Ecto neural progenitor cell (in vitro differentiated cells): ENCODE results near the gene HIVEP2.

Experiments used
- DNase-seq: peaks from one replicate; pipeline ENCODE4 v3.0.0-alpha.2; 2018; ENCODE audit warnings: low spot score

Gene HIVEP2

DNA sequence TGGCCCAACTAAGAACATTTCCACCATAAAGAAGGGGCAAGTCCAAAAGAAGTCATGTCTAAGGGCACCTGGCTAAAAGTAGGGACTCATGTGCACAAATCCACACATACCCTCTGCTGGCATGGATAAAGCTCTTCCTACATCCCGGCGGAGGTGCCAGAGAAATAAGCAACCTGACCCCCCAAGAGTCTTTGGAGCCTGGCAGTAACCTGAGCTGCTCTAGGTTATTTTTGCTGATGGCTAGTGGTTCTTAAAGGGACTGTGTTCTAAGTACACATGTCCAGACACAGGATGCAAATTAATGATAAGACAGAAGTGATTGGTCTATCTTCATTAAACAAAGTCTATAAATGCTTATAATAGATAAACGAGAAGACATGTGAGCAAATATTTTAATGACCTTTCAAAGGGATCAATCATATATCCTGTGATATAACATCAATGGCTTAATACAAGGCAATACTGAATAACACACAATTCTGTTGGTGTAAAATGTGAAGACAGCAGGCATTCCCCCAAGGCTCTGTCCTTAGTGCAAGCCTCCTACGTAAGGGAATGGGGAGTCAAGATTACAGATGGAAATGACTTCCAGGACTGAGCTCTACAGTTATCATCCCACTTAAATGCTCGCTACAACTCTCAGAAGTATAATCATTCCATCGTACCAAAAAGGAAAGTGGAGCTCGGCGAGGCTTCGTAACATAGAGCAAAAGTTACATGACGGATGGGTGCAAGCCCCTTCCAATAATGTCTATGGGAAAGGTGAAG lies 52.5 kb downstream of the HIVEP2 start:
- no peak for DNase-seq

DNA sequence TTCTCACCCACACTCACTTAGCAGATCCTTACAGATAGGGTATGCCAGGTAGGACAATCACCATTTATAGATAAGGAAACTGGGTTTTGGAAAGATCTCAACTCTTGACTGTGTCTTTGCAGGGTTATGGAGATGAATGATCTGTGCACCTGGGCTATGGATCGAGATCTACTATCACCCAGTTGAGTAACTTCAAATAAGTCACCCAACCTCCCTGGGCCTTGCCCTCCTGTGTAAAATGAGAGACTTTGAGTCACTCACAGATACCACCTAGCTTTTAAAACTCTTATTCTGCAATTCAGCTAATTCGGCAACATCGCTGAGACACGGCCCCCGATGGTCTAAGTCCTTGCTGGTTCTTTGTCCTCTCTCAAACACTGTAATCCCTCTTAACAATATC lies 53.5 kb downstream of the HIVEP2 start:
- no peak for DNase-seq

DNA sequence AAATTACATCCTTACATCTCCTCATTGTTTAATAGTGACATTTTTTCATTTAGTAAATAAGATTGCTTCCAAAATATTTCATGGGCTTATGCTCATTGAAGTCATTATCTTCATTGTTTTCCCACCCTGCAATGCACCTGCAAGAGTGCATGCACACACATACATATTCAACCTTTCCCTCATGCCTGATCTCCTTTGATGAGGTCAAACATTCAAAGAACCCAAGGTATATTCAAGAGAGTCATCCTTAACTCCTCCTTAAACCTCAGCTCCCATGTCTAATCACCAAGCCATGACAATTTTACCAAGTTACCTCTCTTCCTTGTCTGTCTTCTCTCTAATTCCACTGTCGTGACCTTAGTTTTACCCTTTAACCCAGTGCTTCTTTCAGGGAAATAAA lies 56.5 kb downstream of the HIVEP2 start:
- DNase-seq, result no peak

- DNase-seq, result no peak
These were observed 57.5 kb downstream of the HIVEP2 start for GRCh38 chr6:142887517-142887916.

GRCh38 chr6:142886431-142887170 lies 58.4 kb downstream of the HIVEP2 start:
- no peak for DNase-seq

DNA sequence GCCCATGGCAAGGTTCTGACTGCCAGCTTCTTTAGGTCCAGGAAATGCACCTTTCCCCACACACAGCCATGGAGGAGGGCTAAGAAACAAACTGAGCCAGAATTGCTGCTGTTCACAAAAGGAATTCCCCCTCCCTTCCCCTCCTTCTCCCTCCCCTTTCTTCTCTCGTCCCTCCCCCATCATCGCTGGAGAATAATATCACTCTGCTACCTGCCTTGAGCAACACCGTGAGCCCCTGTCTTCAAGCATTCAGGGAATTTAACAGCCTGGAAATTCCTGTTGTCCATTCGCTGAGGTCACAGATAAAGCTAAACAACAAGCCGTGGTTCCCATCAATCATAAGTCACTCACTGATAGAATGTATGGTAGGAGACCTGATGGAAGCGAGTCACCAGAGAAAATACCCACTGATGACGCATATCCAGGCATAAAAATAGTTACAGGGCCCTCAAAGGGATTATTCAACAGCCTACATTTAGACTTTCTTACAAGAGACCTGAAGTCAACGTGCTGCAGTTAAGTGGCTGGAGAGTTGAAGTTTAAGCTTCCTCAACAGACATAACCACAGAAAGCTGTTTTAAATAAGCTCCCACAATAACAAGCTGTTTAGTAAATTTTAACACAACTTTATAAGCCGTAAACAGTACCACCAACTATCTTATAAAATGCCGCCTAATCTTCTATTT lies 59.7 kb downstream of the HIVEP2 start:
- DNase-seq, result no peak

GRCh38 chr6:142884214-142885035 lies 60.6 kb downstream of the HIVEP2 start:
- DNase-seq, result no peak

- DNase-seq, result no peak
These were observed 62.0 kb downstream of the HIVEP2 start for GRCh38 chr6:142883011-142883410.

GRCh38 chr6:142881761-142882160 lies 63.2 kb downstream of the HIVEP2 start:
- DNase-seq, result no peak

DNA sequence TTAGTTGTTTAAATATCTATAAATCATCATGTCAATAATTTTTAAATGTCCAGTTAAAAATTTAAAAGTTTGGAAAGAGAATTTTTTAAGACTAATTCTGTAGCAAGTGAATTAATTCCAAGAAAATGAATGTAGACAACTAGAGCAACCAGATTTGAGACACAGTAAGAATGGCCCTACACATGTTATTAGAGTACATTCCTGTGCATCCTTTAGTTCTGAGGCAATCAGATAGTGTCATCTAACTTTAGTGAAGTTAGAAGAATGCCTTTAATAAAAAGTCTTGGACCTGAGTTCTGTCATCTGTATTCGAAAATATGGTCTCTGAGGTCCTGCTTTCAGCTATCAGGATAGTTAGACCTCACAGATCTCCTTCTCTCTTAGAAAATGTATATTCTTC lies 63.7 kb downstream of the HIVEP2 start:
- no peak for DNase-seq

GRCh38 chr6:142880201-142880600 lies 64.8 kb downstream of the HIVEP2 start:
- DNase-seq, result no peak

DNA sequence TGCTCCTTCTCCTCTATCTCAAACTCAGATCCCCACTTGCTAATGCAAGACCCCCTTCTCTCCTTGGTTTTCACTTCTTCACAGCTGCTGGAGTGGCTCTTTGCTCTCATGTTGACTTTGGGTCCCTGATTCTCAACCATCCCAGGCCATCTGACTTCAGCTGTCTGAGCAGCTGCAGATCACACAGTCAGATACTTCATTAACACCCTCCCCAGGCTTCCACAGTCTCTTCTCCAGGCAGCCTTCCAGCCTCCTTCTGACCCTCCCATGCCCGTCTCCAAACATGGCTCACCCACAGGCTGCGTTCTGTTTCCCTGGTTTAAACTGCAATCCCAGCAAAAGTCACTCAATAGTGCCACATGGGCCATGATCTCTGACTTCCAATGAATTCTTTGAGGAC lies 65.4 kb downstream of the HIVEP2 start:
- no peak for DNase-seq

- DNase-seq, result no peak
These were observed 65.9 kb downstream of the HIVEP2 start for GRCh38 chr6:142879076-142879475.

GRCh38 chr6:142878407-142878806 lies 66.6 kb downstream of the HIVEP2 start:
- DNase-seq, result no peak

DNA sequence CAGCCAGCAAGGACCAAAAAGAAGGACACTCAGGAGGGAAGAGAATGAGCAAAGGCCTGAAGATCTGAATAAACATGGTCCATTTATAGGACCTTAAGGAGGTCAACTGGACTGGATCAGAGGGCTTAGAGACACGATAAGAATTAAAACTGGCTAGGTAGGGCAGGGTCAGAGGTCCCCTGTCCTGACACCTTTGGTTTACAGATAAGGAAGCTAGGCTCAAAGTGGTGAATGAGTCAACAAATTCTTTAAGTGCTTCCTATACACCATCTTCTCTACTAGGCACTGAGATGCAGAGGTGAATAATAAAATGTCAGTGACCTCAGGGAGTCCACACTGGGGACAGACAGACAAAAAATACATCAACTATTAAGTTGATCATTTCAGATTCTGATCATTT lies 70.3 kb downstream of the HIVEP2 start:
- no peak for DNase-seq

DNA sequence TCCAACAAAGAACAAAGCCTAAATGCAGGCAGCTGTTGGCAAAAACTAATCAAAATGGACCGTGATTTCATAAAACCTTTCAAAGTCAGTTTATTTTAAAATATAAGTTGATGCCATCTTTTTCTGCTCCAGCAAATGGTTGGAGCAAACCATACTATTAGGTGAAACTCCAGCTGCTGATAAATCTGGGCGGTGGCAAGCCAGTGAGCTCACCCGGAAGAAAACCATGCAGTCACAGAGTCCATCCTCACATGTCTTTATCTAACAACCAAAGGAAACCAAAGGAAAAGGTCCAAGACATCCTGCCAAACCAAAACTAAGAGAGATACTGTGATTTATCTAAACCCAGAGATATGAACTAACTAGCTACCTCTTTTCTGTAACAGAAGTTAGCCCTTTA lies 72.6 kb downstream of the HIVEP2 start:
- DNase-seq, result no peak

DNA sequence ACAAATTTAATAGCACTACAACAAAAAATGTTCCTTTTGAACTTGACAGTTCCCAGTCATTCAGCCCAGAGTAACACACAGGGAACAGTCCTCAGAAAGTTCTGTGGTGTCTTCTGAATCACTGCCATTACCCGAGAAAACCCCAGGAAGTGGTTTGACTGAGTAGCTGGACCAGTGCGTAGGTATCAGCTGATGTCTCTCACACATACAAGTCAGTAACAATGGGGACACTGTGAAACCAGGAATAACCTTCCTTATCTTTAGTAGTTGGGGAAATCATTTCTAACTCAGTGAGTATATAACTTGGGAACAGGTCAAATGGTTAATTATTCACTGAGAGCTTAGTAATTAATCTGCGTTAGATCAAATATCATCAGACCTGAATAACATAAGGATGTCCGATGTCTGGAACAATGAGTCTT lies 73.1 kb downstream of the HIVEP2 start:
- no peak for DNase-seq

DNA sequence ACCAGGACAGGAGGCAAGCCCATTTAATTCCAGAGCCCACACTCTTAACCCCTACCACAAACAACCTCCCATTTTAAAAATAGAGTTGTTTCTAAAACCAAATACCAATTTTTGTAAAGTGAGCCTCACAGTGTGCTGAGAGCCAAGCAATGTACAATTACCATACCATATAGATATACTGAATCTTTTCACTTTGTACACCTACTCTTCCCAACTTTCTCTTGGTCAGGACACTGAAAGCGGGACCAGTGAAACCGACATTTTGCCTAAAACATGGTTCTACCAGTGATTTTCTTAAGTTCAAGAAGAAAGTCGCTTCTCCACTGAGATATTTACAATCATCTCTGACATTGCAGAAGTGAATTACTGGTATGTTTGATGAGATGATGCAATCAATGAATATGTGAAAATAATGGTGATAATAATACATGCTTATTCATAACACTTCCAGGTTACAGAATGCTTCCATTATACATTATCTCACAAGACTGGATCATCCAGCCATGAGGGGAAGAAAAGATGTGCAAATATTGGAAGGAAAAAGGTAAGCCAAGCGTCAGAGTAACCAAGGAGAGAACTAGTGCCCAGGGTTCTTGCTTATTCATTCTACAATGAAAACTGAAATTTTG lies 74.1 kb downstream of the HIVEP2 start:
- no peak for DNase-seq

DNA sequence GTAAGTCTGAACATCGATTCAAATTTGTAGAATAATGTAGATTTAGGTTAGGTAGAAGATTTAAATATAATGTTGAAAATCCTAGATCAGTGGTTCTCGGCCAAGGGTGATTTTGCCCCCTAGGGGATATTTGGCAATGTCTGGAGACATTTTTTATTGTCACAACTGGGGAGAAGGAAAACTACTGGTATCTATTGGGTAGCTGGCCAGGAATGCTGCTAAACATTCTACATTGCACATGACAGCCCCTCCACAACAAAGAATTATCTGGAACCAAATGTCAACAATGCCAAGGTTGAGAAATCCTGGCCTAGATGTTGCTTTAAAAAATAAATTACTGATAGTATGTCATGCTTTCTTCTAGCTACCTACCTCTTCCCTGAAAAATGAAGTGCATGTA lies 76.1 kb downstream of the HIVEP2 start:
- DNase-seq, result no peak

DNA sequence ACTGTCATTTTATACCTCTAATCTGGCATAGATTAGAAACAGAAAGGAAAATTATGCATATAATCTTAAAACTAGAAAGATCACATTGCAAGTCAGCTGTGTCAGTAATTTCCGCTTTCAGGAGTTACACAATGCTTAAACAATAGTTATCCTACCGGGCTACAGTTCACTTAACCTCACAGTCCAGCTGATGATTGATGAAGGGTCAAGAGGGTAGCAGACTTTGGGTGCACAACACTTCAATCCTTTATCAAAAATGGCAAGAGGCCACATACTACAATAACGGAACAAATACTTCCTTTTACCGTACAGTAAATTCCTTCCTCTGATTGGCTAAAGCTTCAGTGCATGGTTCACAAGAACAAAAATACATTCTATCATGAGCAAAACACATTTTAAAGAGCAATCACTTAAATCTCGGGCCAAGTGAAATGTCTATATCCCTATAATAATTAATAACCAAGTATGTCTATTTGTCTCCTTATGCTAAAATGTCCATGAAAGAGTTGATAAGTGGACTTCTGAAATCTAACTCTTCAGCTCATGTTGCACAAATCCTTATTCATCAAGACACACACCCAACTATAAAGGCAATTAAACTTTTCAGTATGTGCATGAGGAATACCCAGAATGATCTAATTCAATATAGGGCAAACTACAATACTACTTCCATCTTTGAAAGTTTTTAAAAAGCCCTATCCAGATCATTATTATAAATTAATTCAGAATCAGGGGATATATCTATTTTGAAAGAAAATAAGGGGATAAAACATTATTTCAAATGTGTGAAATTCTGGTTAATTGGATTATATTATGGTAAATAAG lies 76.8 kb downstream of the HIVEP2 start:
- DNase-seq, result no peak

DNA sequence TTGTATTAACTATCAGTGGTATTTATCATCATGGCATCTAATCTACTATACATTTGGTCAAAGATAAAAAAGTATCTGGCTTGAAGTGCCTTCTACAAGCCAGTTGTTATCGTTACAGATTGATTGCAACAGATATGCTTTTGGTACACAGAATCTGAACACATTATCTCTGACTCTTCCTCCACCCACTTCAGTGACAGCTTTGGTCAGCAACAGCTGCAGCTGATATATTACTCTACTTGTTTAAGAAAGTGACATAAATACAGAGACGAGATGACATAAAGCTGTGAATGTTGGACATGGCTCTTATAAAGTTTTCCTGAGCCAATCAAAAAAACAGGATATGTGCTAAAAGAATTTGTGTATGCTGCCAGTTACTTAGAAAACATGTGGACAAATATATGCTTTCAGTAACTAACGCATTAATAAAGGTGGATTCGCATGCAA lies 77.6 kb downstream of the HIVEP2 start:
- DNase-seq, result no peak
